OCI-LY1 (cell line): Measurements from ENCODE around the gene GLIS1.

Source experiments
- EZH2 ChIP-seq: fragments of 200-600 bp; sonication (generic), shearing (Covaris generic); IDR thresholded peaks from 2 replicates; pipeline ENCODE4 v1.8.0; 2017; ENCODE audit warnings: borderline replicate concordance, mixed run types, mild to moderate bottlenecking, antibody characterized with exemption, low read length, moderate library complexity, mixed read lengths
- TF ChIP-seq, protein P1 (sequence below): fragments of 200-600 bp; sonication (generic), shearing (Covaris generic); IDR thresholded peaks from 2 replicates; pipeline ENCODE4 v1.5.1; 2017; ENCODE audit warnings: mild to moderate bottlenecking, antibody characterized with exemption, low read length, moderate library complexity, mixed read lengths

DNA sequence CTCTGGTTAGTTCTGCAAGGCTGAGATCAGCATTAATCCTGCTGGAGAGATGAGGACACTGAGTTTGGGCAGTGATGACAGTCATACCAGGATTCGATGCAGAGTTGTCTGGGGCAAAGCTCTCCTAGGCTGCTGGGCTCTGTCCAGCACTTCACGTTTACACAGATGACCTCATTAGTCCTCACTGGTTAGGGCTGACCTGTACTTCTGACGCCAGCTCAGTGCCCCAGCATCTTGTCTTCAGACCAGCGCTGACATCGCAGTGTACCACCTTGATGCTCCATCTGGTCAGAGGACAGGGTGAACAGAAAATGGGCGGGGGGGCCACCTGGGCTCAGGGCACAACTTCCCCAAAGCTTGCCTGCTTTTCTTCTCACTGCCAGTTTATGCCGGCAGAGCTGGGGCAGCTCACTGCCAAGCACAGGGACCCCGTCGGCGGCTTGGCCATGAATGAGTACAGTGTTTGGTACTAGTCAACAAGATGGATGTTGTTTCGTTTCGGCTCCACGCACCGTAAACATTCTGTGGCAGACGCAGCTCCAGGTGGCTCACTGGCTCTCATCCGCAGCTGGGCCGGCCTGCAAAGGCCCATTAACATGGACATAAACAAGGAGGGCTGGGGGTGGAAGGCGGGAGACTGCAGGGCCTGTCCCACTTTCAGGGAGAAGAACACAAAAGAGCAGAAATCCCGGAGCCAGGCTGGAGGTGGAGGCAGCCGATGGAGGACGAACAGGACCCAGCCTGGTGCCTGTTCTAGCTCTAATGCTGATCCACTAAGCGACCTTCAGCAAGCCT is 118.7 kb downstream of the GLIS1 start:
- TF ChIP-seq, protein P1, sequence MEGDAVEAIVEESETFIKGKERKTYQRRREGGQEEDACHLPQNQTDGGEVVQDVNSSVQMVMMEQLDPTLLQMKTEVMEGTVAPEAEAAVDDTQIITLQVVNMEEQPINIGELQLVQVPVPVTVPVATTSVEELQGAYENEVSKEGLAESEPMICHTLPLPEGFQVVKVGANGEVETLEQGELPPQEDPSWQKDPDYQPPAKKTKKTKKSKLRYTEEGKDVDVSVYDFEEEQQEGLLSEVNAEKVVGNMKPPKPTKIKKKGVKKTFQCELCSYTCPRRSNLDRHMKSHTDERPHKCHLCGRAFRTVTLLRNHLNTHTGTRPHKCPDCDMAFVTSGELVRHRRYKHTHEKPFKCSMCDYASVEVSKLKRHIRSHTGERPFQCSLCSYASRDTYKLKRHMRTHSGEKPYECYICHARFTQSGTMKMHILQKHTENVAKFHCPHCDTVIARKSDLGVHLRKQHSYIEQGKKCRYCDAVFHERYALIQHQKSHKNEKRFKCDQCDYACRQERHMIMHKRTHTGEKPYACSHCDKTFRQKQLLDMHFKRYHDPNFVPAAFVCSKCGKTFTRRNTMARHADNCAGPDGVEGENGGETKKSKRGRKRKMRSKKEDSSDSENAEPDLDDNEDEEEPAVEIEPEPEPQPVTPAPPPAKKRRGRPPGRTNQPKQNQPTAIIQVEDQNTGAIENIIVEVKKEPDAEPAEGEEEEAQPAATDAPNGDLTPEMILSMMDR, result no peak
- no peak for TF ChIP-seq EZH2
